ENCODE measurements around the gene YPEL2. TPM values are rescaled to one million over a fixed set of nuclear protein-coding genes. Genes with fewer than 3 reads are reported as not detected.
"Not testable (repeated sequence)": the region's sequence is repeated elsewhere in the genome, so short reads cannot be mapped to it uniquely, and the experiment has no call there.

YPEL2 gene
- total RNA-seq (ENCODE audit: unreplicated experiment) = 20.8 TPM
- long read RNA-seq, full-length matches to known transcripts = 6 of 8 reads
- long read RNA-seq, partial matches to known transcripts = 0 of 8 reads
- long read RNA-seq, other reads (novel, unspliced or antisense) = 2 of 8 reads

GRCh38 chr17:59331129-59331928 is at the start of gene YPEL2:
YPEL2 (plus strand) TSS chr17:59331655; CDS start chr17:59353410, 21,755 bp downstream.
- DNase-seq = peak; percentile 99

GRCh38 chr17:59284317-59284716 is 47.1 kb upstream of the YPEL2 start:
- Mint-ChIP-seq H3K36me3 (ENCODE audit: unreplicated experiment) (peaks cover 4% of the 10 kb centered on the region), H3K27ac (ENCODE audit: unreplicated experiment) (no peak overlapping the region), H3K4me3 (ENCODE audit: unreplicated experiment) (no peak overlapping the region), H3K4me1 (ENCODE audit: low read depth, unreplicated experiment) (no peaks in the 10 kb centered on the region), H3K9me3 (ENCODE audit: unreplicated experiment) (no peaks in the 10 kb centered on the region), H3K27me3 (ENCODE audit: unreplicated experiment) (no peaks in the 10 kb centered on the region)
- DNase-seq = no peak
- TF ChIP-seq CTCF (IDR thresholded peaks at IDR 0.05; ENCODE audit: partially characterized antibody, unreplicated experiment) = no peak

More at GRCh38 chr17:59331129-59331928, at the start of gene YPEL2:
- Mint-ChIP-seq H3K4me3 (ENCODE audit: unreplicated experiment) (peak within 1 kb of the TSS; percentile 96), H3K4me1 (ENCODE audit: low read depth, unreplicated experiment) (peaks cover 39% of the 10 kb centered on the region), H3K36me3 (ENCODE audit: unreplicated experiment) (no peaks in the 10 kb centered on the region), H3K27me3 (ENCODE audit: unreplicated experiment) (peaks cover 6% of the 10 kb centered on the region), H3K9me3 (ENCODE audit: unreplicated experiment) (peaks cover 2% of the 10 kb centered on the region), H3K27ac (ENCODE audit: unreplicated experiment) (peak within 1 kb of the TSS; percentile 73)
- TF ChIP-seq CTCF (IDR thresholded peaks at IDR 0.05; ENCODE audit: partially characterized antibody, unreplicated experiment) = no peak

- no peak for DNase-seq
- H3K36me3 Mint-ChIP-seq (ENCODE audit: unreplicated experiment) = no peaks in the 10 kb centered on the region
- no peaks in the 10 kb centered on the region for H3K9me3 Mint-ChIP-seq (ENCODE audit: unreplicated experiment)
- peaks cover 4% of the 10 kb centered on the region for H3K4me1 Mint-ChIP-seq (ENCODE audit: low read depth, unreplicated experiment)
- no peak overlapping the region for H3K27ac Mint-ChIP-seq (ENCODE audit: unreplicated experiment)
- H3K4me3 Mint-ChIP-seq (ENCODE audit: unreplicated experiment) = no peak overlapping the region
- no peak for TF ChIP-seq CTCF (IDR thresholded peaks at IDR 0.05; ENCODE audit: partially characterized antibody, unreplicated experiment)
- peaks cover 2% of the 10 kb centered on the region for H3K27me3 Mint-ChIP-seq (ENCODE audit: unreplicated experiment)
These were observed 44.0 kb upstream of the YPEL2 start for GRCh38 chr17:59287452-59287851.

- Mint-ChIP-seq H3K36me3 (ENCODE audit: unreplicated experiment) (no peaks in the 10 kb centered on the region), H3K9me3 (ENCODE audit: unreplicated experiment) (no peaks in the 10 kb centered on the region), H3K4me1 (ENCODE audit: low read depth, unreplicated experiment) (peaks cover 4% of the 10 kb centered on the region), H3K4me3 (ENCODE audit: unreplicated experiment) (no peak overlapping the region), H3K27me3 (ENCODE audit: unreplicated experiment) (peaks cover 2% of the 10 kb centered on the region), H3K27ac (ENCODE audit: unreplicated experiment) (no peak overlapping the region)
- no peak for DNase-seq
- no peak for TF ChIP-seq CTCF (IDR thresholded peaks at IDR 0.05; ENCODE audit: partially characterized antibody, unreplicated experiment)
These were observed 43.6 kb upstream of the YPEL2 start for GRCh38 chr17:59287891-59288290.

- Mint-ChIP-seq H3K9me3 (ENCODE audit: unreplicated experiment) (no peaks in the 10 kb centered on the region), H3K4me1 (ENCODE audit: low read depth, unreplicated experiment) (peaks cover 4% of the 10 kb centered on the region), H3K27ac (ENCODE audit: unreplicated experiment) (no peak overlapping the region), H3K4me3 (ENCODE audit: unreplicated experiment) (no peak overlapping the region), H3K36me3 (ENCODE audit: unreplicated experiment) (no peaks in the 10 kb centered on the region), H3K27me3 (ENCODE audit: unreplicated experiment) (peaks cover 2% of the 10 kb centered on the region)
- no peak for DNase-seq
- no peak for TF ChIP-seq CTCF (IDR thresholded peaks at IDR 0.05; ENCODE audit: partially characterized antibody, unreplicated experiment)
These were observed 41.5 kb upstream of the YPEL2 start for GRCh38 chr17:59289981-59290301.

GRCh38 chr17:59290302-59290998 is 41.0 kb upstream of the YPEL2 start:
- not testable (repeated sequence) for H3K27me3 Mint-ChIP-seq (ENCODE audit: unreplicated experiment); H3K9me3 Mint-ChIP-seq (ENCODE audit: unreplicated experiment); H3K27ac Mint-ChIP-seq (ENCODE audit: unreplicated experiment); H3K4me1 Mint-ChIP-seq (ENCODE audit: low read depth, unreplicated experiment); H3K4me3 Mint-ChIP-seq (ENCODE audit: unreplicated experiment); DNase-seq; H3K36me3 Mint-ChIP-seq (ENCODE audit: unreplicated experiment)
